ENCODE results near the gene GPD2. TPM values are rescaled to one million over a fixed set of nuclear protein-coding genes. Genes with fewer than 3 reads are reported as not detected.

Gene GPD2
- total RNA-seq, 2 donors from 2014 or later = 20.5 to 76.8 TPM

- Histone ChIP-seq H3K4me3 (no peak overlapping the region), H3K9me3 (no peaks in the 10 kb centered on the region), H3K27ac (no peak overlapping the region), H3K36me3 (replicated peaks in 1 of 2; ENCODE audit: insufficient read depth in 1 of 2, low read depth in 2 of 2) (no peaks in the 10 kb centered on the region), H3K27me3 (no peaks in the 10 kb centered on the region), H3K4me1 (peaks cover 28% of the 10 kb centered on the region)
- ATAC-seq = no peak
- no peak for DNase-seq
- intact Hi-C loops (cut with DNase I) = no loop called here
- no peak for TF ChIP-seq POLR2A (IDR thresholded peaks at IDR 0.05)
- TF ChIP-seq, protein P1, sequence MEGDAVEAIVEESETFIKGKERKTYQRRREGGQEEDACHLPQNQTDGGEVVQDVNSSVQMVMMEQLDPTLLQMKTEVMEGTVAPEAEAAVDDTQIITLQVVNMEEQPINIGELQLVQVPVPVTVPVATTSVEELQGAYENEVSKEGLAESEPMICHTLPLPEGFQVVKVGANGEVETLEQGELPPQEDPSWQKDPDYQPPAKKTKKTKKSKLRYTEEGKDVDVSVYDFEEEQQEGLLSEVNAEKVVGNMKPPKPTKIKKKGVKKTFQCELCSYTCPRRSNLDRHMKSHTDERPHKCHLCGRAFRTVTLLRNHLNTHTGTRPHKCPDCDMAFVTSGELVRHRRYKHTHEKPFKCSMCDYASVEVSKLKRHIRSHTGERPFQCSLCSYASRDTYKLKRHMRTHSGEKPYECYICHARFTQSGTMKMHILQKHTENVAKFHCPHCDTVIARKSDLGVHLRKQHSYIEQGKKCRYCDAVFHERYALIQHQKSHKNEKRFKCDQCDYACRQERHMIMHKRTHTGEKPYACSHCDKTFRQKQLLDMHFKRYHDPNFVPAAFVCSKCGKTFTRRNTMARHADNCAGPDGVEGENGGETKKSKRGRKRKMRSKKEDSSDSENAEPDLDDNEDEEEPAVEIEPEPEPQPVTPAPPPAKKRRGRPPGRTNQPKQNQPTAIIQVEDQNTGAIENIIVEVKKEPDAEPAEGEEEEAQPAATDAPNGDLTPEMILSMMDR (IDR thresholded peaks at IDR 0.05) = no peak
Measured at GRCh38 chr2:156471762-156472161, 35.6 kb downstream of the GPD2 start.

DNA sequence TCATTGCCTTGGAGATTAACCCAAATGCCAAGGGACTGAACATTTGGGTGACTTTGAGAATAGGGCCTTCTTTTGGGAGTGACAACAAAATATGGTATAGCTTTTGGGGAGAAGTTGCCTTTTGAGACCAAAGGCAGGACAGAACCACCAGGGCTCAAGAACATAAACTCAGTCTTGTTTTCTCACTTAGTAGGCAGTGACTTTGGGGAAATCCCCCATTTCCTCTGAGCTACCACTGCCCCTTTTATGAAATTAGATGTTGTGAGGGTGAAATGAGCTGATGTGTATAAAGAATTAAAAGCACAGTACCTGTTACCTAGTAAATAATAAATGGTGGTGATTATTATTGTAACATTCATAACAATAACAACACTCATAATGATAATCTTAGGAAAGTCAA is 36.5 kb downstream of the GPD2 start:
- ATAC-seq = no peak
- H3K4me3 ChIP-seq = no peak overlapping the region
- no peaks in the 10 kb centered on the region for H3K27me3 ChIP-seq
- peaks cover 23% of the 10 kb centered on the region for H3K4me1 ChIP-seq
- no peak for DNase-seq
- no peaks in the 10 kb centered on the region for H3K9me3 ChIP-seq
- intact Hi-C loops (cut with DNase I) = no loop called here
- TF ChIP-seq POLR2A (IDR thresholded peaks at IDR 0.05) = no peak
- TF ChIP-seq, protein P1 (IDR thresholded peaks at IDR 0.05) = no peak
- H3K36me3 ChIP-seq (replicated peaks in 1 of 2; ENCODE audit: insufficient read depth in 1 of 2, low read depth in 2 of 2) = no peaks in the 10 kb centered on the region
- no peak overlapping the region for H3K27ac ChIP-seq

DNA sequence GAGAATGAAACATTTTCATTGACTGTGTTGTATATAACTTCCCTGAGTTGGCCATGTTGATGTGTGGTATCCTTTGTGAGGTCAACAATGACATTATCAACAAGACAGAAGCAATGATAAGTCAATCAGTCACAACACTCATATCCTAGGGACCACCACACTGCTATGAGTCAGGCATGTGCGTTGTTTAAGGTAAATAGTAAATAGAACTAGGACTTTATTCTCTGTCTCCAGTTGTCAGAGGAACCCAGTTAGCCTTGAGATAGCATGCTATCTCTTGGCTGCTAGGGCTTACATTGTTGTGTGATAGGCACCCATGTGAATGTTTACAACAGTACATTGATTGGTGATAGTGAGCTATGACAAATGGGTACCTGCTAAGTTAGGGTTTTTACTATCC is 37.3 kb downstream of the GPD2 start:
- Histone ChIP-seq H3K9me3 (no peaks in the 10 kb centered on the region), H3K36me3 (replicated peaks in 1 of 2; ENCODE audit: insufficient read depth in 1 of 2, low read depth in 2 of 2) (no peaks in the 10 kb centered on the region), H3K4me1 (peaks cover 16% of the 10 kb centered on the region), H3K27ac (no peak overlapping the region), H3K4me3 (no peak overlapping the region), H3K27me3 (no peaks in the 10 kb centered on the region)
- TF ChIP-seq, protein P1 (IDR thresholded peaks at IDR 0.05) = no peak
- TF ChIP-seq POLR2A (IDR thresholded peaks at IDR 0.05) = no peak
- 20 to 35% methylated on average over 1 of the region's 1 CpG for WGBS, 2 donors
- DNase-seq (no peak), ATAC-seq (no peak)
- intact Hi-C loops (cut with DNase I) = no loop called here

DNA sequence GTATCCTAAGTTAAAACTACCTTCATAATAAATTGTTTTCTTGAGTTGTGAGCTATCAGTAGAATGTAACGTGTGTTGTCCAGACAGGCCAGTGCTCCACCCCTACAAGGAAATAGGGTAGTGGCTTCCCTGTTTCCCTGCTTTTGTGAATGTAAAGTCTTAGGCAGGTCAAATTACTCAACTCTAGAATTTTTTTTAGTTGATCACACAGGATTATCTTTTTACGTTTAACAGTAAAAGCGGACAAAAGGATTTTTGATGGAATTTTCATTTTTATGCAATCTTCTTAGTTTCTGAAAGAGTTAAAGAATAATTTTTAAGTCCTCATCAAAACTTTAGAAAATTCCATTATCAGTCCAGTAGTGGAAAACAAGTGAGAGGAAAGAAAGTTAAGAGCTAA is 38.2 kb downstream of the GPD2 start:
- DNase-seq (no peak), ATAC-seq (no peak)
- TF ChIP-seq, protein P1 (IDR thresholded peaks at IDR 0.05) = no peak
- TF ChIP-seq POLR2A (IDR thresholded peaks at IDR 0.05) = no peak
- Histone ChIP-seq H3K36me3 (replicated peaks in 1 of 2; ENCODE audit: insufficient read depth in 1 of 2, low read depth in 2 of 2) (no peaks in the 10 kb centered on the region), H3K9me3 (no peaks in the 10 kb centered on the region), H3K27ac (no peak overlapping the region), H3K27me3 (no peaks in the 10 kb centered on the region), H3K4me1 (peaks cover 16% of the 10 kb centered on the region), H3K4me3 (no peak overlapping the region)
- WGBS, 2 donors = 72 to 92% methylated on average over 3 of the region's 3 CpGs
- intact Hi-C loops (cut with DNase I) = no loop called here

- H3K27ac ChIP-seq = peak overlapping the region in 1 of 4 donors; percentile 24
- no peaks in the 10 kb centered on the region for H3K9me3 ChIP-seq
- no peaks in the 10 kb centered on the region for H3K36me3 ChIP-seq (replicated peaks in 1 of 2; ENCODE audit: insufficient read depth in 1 of 2, low read depth in 2 of 2)
- DNase-seq (no peak), ATAC-seq (no peak)
- 75 to 81% methylated on average over 5 of the region's 5 CpGs for WGBS, 2 donors
- no peak for TF ChIP-seq POLR2A (IDR thresholded peaks at IDR 0.05)
- TF ChIP-seq, protein P1 (IDR thresholded peaks at IDR 0.05) = no peak
- intact Hi-C loops (cut with DNase I) = no loop called here
- H3K27me3 ChIP-seq = no peaks in the 10 kb centered on the region
- no peak overlapping the region for H3K4me3 ChIP-seq
- peaks cover 16% of the 10 kb centered on the region for H3K4me1 ChIP-seq
Measured at GRCh38 chr2:156476021-156476849, 40.1 kb downstream of the GPD2 start.
